SK-MEL-5 (cell line): ENCODE results near the gene MORC4. TPM values are rescaled to one million over a fixed set of nuclear protein-coding genes. Genes with fewer than 3 reads are reported as not detected.
"Not testable (repeated sequence)": the region's sequence is repeated elsewhere in the genome, so short reads cannot be mapped to it uniquely, and the experiment has no call there.

Experiments used
- DNase-seq: peaks from one replicate; pipeline ENCODE4 v3.0.0-alpha.2; 2016; ENCODE audit warnings: low read depth, low spot score
- in situ Hi-C: cut with HindIII; loops from 2 replicates; pipeline ENCODE4 v1.10.0; 2016; ENCODE audit warnings: low sequenced_read_pairs, high pct_unique_total_duplicates, low pct_unique_long_range_greater_than_20kb
- polyA plus RNA-seq, 2 experiments: library from polyadenylated mRNA; depleted of rRNA; stranded (reverse); fragments of >200 nt; gene quantifications; 2 replicates each; pipeline ENCODE4 v1.2.3, GENCODE V29; 2015
- total RNA-seq: library from RNA; depleted of rRNA; stranded (reverse); fragments of >200 nt; shearing (Covaris generic); gene quantifications from 2 replicates; pipeline ENCODE4 v1.2.3, GENCODE V29; 2014; rRNA removed

Gene MORC4
- 11.7 and 13.7 TPM in 2 replicates for total RNA-seq
- 11.7 and 16.3 TPM in 2 replicates for polyA plus RNA-seq (2015; cell fraction: cytosol; rRNA removed)
- polyA plus RNA-seq (2015; cell fraction: nucleus; rRNA removed), result 13.6 and 17.9 TPM in 2 replicates

GRCh38 chrX:107000013-107000515 lies at the start of gene MORC4:
TSS of gene MORC4 (minus strand) at chrX:107000212. CDS start at chrX:106999969, 243 bp downstream.
- in situ Hi-C loops, result no loop called here
- peak; percentile 75 for DNase-seq

GRCh38 chrX:107047622-107048021 lies 47.6 kb upstream of the MORC4 start:
- DNase-seq, result no peak
- in situ Hi-C loops, result no loop called here

GRCh38 chrX:107029752-107030151 lies 29.7 kb upstream of the MORC4 start:
- no peak for DNase-seq
- in situ Hi-C loops, result no loop called here

GRCh38 chrX:107025545-107025944 lies 25.5 kb upstream of the MORC4 start:
- DNase-seq, result peak; percentile 56
- in situ Hi-C loops, result no loop called here

GRCh38 chrX:107014936-107015335 lies 14.9 kb upstream of the MORC4 start:
- in situ Hi-C loops, result no loop called here
- DNase-seq, result no peak

GRCh38 chrX:107008034-107008433 lies 8.0 kb upstream of the MORC4 start:
- in situ Hi-C loops, result no loop called here

GRCh38 chrX:106999002-106999975 lies 723 bp downstream of the MORC4 start:
- in situ Hi-C loops, result no loop called here
- peak; percentile 54 for DNase-seq

More at GRCh38 chrX:107008034-107008433, 8.0 kb upstream of the MORC4 start:
- no peak for DNase-seq

- no peak for DNase-seq
- in situ Hi-C loops, result no loop called here
Measured at GRCh38 chrX:106997611-106998010, 2.4 kb downstream of the MORC4 start.

- DNase-seq, result no peak
- in situ Hi-C loops, result no loop called here
Measured at GRCh38 chrX:106995678-106996077, 4.3 kb downstream of the MORC4 start.

- in situ Hi-C loops, result no loop called here
- DNase-seq, result no peak
Measured at GRCh38 chrX:106987488-106987887, 12.5 kb downstream of the MORC4 start.

GRCh38 chrX:106980952-106981626 lies 18.9 kb downstream of the MORC4 start:
- in situ Hi-C loops, result no loop called here
- no peak for DNase-seq

GRCh38 chrX:106976416-106976815 lies 23.6 kb downstream of the MORC4 start:
- DNase-seq, result no peak
- in situ Hi-C loops, result no loop called here

GRCh38 chrX:106973433-106974149 lies 26.4 kb downstream of the MORC4 start:
- in situ Hi-C loops, result no loop called here
- peak; percentile 57 for DNase-seq

- in situ Hi-C loops, result no loop called here
- DNase-seq, result peak; percentile 22
Measured at GRCh38 chrX:106972896-106973295, 27.1 kb downstream of the MORC4 start.

GRCh38 chrX:106966547-106966946 lies 33.5 kb downstream of the MORC4 start:
- in situ Hi-C loops, DNase-seq: not testable (repeated sequence)

GRCh38 chrX:106964290-106964689 lies 35.7 kb downstream of the MORC4 start:
- in situ Hi-C loops, result no loop called here
- DNase-seq, result no peak

GRCh38 chrX:106963111-106963510 lies 36.9 kb downstream of the MORC4 start:
- DNase-seq, result no peak
- in situ Hi-C loops, result no loop called here

- in situ Hi-C loops, result no loop called here
- DNase-seq, result peak; percentile 75
Measured at GRCh38 chrX:106959901-106960300, 40.1 kb downstream of the MORC4 start.
